ENCODE data around the gene RHOH. TPM values are rescaled to one million over a fixed set of nuclear protein-coding genes. Genes with fewer than 3 reads are reported as not detected.

RHOH gene
- total RNA-seq, 4 donors from 2014 or later = 0.91 to 3.5 (median 1.5) TPM

- DNase-seq (ENCODE audit: low spot score in 2 of 2) = no peak
- Histone ChIP-seq H3K9me3 (no peaks in the 10 kb centered on the region), H3K27ac (no peak overlapping the region), H3K4me3 (no peak overlapping the region), H3K4me1 (peaks cover 8% of the 10 kb centered on the region), H3K36me3 (no peaks in the 10 kb centered on the region), H3K27me3 (no peaks in the 10 kb centered on the region)
- TF ChIP-seq POLR2A (IDR thresholded peaks at IDR 0.05) = no peak
- TF ChIP-seq POLR2AphosphoS5 (IDR thresholded peaks at IDR 0.05) = no peak
- TF ChIP-seq CTCF (IDR thresholded peaks at IDR 0.05) = no peak
- no peak for TF ChIP-seq EP300 (IDR thresholded peaks at IDR 0.05)
- WGBS = 97% methylated on average over 2 of the region's 2 CpGs
These were observed 66.0 kb downstream of the RHOH start for GRCh38 chr4:40262861-40263260.

GRCh38 chr4:40264497-40264896 lies 67.7 kb downstream of the RHOH start:
- Histone ChIP-seq H3K4me1 (peaks cover 8% of the 10 kb centered on the region), H3K36me3 (no peaks in the 10 kb centered on the region), H3K9me3 (no peaks in the 10 kb centered on the region), H3K27me3 (no peaks in the 10 kb centered on the region), H3K27ac (no peak overlapping the region), H3K4me3 (no peak overlapping the region)
- no peak for TF ChIP-seq POLR2AphosphoS5 (IDR thresholded peaks at IDR 0.05)
- TF ChIP-seq CTCF (IDR thresholded peaks at IDR 0.05) = no peak
- TF ChIP-seq POLR2A (IDR thresholded peaks at IDR 0.05) = no peak
- no peak for TF ChIP-seq EP300 (IDR thresholded peaks at IDR 0.05)
- 34% methylated on average over 6 of the region's 6 CpGs for WGBS
- no peak for DNase-seq (ENCODE audit: low spot score in 2 of 2)

GRCh38 chr4:40264995-40265909 lies 68.4 kb downstream of the RHOH start:
- no peak for TF ChIP-seq POLR2AphosphoS5 (IDR thresholded peaks at IDR 0.05)
- no peak for TF ChIP-seq POLR2A (IDR thresholded peaks at IDR 0.05)
- no peak for TF ChIP-seq CTCF (IDR thresholded peaks at IDR 0.05)
- TF ChIP-seq EP300 (IDR thresholded peaks at IDR 0.05) = no peak
- no peak overlapping the region for H3K27ac ChIP-seq
- H3K4me3 ChIP-seq = no peak overlapping the region
- peaks cover 8% of the 10 kb centered on the region for H3K4me1 ChIP-seq
- DNase-seq (ENCODE audit: low spot score in 2 of 2) = no peak
- H3K9me3 ChIP-seq = no peaks in the 10 kb centered on the region
- H3K27me3 ChIP-seq = no peaks in the 10 kb centered on the region
- WGBS = 52% methylated on average over 11 of the region's 15 CpGs
- H3K36me3 ChIP-seq = no peaks in the 10 kb centered on the region

- H3K27ac ChIP-seq = no peak overlapping the region
- H3K36me3 ChIP-seq = no peaks in the 10 kb centered on the region
- no peak for DNase-seq (ENCODE audit: low spot score in 2 of 2)
- peaks cover 8% of the 10 kb centered on the region for H3K4me1 ChIP-seq
- no peak for TF ChIP-seq CTCF (IDR thresholded peaks at IDR 0.05)
- no peak for TF ChIP-seq EP300 (IDR thresholded peaks at IDR 0.05)
- TF ChIP-seq POLR2AphosphoS5 (IDR thresholded peaks at IDR 0.05) = no peak
- TF ChIP-seq POLR2A (IDR thresholded peaks at IDR 0.05) = no peak
- no peaks in the 10 kb centered on the region for H3K27me3 ChIP-seq
- no peaks in the 10 kb centered on the region for H3K9me3 ChIP-seq
- 81% methylated on average over 4 of the region's 4 CpGs for WGBS
- no peak overlapping the region for H3K4me3 ChIP-seq
These were observed 69.1 kb downstream of the RHOH start for GRCh38 chr4:40265910-40266274.

GRCh38 chr4:40269133-40269532 lies 72.3 kb downstream of the RHOH start:
- no peak overlapping the region for H3K4me3 ChIP-seq
- H3K36me3 ChIP-seq = no peaks in the 10 kb centered on the region
- DNase-seq (ENCODE audit: low spot score in 2 of 2) = no peak
- 0% methylated on average over 1 of the region's 1 CpG for WGBS
- H3K4me1 ChIP-seq = peaks cover 8% of the 10 kb centered on the region
- H3K27me3 ChIP-seq = no peaks in the 10 kb centered on the region
- H3K27ac ChIP-seq = no peak overlapping the region
- H3K9me3 ChIP-seq = no peaks in the 10 kb centered on the region
- no peak for TF ChIP-seq POLR2AphosphoS5 (IDR thresholded peaks at IDR 0.05)

All from suprapubic skin (tissue), 4 donors.